SKM-1 treated with dmso at 0.1 percent for 144 hours (cell line): Measurements from ENCODE around the gene CYB5R4.
A peak's percentile ranks its signal among the peaks of the same experiment; 100 is the strongest.

Experiments
- DNase-seq: peaks from one replicate; lab custom pipeline; 2025; ENCODE audit not compliant: unreplicated experiment; lab: John Stamatoyannopoulos, UW

The CYB5R4 gene

GRCh38 chr6:83976871-83977270 lies 117.4 kb downstream of the CYB5R4 start:
- no peak for DNase-seq

- DNase-seq: no peak
Observed at GRCh38 chr6:83978324-83978734, 118.8 kb downstream of the CYB5R4 start.

- DNase-seq: no peak
Observed at GRCh38 chr6:83978997-83979396, 119.5 kb downstream of the CYB5R4 start.

GRCh38 chr6:83984411-83984810 lies 124.9 kb downstream of the CYB5R4 start:
- no peak for DNase-seq

DNA sequence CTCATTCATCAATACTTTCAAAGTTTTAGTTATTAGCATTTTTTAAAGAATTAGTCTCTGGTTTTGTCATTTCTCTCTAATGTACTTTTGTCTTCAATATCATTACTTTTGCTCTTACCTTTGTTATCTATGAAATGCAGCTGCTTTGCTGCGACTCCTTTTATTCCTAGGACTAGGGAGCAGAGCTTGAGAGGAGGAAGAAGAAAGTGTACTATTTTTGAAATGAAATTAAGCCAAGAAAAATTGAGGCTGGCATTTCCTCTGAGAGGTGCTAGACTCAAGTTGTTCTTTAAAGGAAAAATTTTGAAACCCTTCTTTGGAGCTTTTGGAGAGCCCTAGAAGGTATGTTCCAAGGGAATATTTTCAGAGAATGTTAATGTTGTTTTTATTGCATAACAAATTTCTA lies 125.8 kb downstream of the CYB5R4 start:
- DNase-seq: no peak

DNA sequence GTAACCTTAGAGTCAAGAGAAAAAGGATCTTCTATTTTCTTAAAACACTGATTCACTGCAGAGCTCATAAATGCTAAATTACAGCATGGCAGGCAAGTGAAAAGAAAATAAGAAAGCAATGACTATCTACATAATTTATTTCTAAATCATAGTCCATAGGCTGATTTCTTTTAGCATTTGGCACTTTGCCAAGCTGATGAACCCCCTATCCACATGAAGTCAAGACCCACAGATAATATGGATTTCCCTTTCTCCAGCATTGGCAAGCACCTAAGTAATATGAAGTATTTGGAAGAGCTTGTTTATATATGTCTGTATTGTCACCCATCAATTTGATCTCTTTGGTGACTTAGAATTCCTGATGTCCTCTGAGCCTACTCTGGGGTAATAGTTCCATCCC lies 126.2 kb downstream of the CYB5R4 start:
- DNase-seq: no peak

DNA sequence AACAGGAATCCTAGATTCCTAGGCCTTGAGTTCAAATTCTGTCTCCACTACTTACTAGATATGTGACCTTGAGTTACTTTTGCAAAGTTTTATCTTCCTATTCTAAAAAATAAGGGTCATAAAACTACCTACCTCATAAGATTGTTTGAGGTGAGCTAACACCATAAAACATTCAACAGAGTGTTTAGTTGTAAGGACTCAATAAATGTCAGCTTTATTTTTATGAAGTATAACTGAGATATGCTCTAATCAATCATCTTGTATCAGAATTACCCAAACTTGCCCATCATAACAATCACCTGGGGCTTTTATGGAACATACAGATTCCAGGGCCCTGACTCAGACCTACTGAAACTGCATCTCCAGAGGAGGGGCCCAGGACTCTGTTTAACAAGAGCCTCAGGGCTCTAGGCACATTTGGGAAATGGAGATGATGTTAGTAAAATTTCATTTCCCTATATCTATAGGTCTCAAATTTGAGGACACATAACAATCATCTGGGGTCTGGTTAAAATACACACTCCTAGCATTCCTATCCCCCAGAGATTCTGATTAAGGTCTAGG lies 138.6 kb downstream of the CYB5R4 start:
- no peak for DNase-seq

DNA sequence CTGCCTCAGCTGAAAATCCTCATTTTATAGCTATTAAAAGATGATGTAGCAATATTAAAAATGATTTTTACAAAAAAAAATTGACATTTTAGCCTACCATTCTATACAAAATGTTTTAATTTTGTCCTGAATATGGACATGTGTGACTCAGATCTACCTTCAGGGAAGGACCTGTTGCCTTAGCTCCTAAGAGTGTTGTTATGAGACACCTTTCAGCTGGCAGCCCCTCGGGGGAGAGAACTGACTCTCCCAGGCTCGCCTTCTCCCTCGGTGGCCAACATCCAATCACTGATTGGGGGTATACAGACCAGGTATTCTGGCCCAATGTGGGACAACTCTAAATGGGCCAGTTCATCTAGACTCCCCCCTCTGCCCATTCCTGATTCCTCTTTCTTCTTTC lies 141.6 kb downstream of the CYB5R4 start:
- no peak for DNase-seq

DNA sequence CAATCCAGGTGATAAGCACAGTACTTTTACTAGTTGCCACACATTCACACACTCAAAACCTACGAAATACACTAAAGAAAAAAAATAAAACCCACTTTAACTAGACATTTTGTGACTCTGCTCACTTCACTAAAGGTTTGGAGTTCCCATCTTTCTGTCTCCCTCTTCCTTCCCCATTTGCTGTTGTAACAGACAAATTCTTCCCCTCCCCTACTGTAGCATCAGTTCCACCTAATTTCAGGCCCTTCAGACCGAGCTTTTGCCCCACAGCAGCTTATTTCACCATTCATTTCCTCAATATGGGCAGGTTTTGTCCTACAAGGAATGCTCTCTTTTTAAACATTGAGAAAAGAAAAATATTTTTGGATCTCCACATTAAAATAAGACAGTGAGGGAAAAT lies 142.7 kb downstream of the CYB5R4 start:
- no peak for DNase-seq

GRCh38 chr6:84003131-84003530 lies 143.6 kb downstream of the CYB5R4 start:
- no peak for DNase-seq

- DNase-seq: no peak
Observed at GRCh38 chr6:84003654-84004053, 144.2 kb downstream of the CYB5R4 start.

GRCh38 chr6:84007871-84008270 lies 148.4 kb downstream of the CYB5R4 start:
- DNase-seq: peak; percentile 57

GRCh38 chr6:84013354-84013753 lies 153.9 kb downstream of the CYB5R4 start:
- no peak for DNase-seq

DNA sequence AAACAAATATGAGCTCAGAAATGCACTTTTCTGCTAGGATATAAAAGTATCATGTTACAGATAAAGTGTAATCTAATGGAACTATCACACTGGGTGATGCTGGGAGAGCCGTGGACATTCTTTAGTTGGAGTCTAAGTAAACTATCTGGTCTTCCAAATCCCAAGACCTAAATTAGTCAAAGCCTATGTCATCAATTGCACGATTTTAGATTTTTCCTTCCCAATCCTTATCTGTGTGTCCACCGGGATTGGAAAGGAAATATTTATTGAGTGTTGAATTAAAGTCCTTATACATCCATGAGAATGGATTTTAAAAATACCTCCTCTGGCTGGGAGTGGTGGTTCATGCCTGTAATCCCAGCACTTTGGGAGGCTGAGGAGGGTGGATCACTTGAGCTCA lies 154.4 kb downstream of the CYB5R4 start:
- DNase-seq: no peak

GRCh38 chr6:84016029-84016428 lies 156.5 kb downstream of the CYB5R4 start:
- no peak for DNase-seq
